CD1c-positive myeloid dendritic cell (primary cell): ENCODE data around the gene ELP1.
"Not testable (repeated sequence)": the region's sequence is repeated elsewhere in the genome, so short reads cannot be mapped to it uniquely, and the experiment has no call there.

ENCODE experiments used
- DNase-seq: peaks from one replicate; pipeline ENCODE4 v3.0.0-alpha.2; 2016; ENCODE audit errors: extremely low spot score

Gene ELP1

GRCh38 chr9:108933231-108933717 is 650 bp downstream of the ELP1 start:
- no peak for DNase-seq

GRCh38 chr9:108928386-108928785 is 5.5 kb downstream of the ELP1 start:
- DNase-seq, result no peak

- DNase-seq, result no peak
These were observed 9.5 kb downstream of the ELP1 start for GRCh38 chr9:108924466-108924865.

- no peak for DNase-seq
These were observed 12.7 kb downstream of the ELP1 start for GRCh38 chr9:108921200-108921599.

GRCh38 chr9:108920401-108920800 is 13.5 kb downstream of the ELP1 start:
- not testable (repeated sequence) for DNase-seq

GRCh38 chr9:108919517-108919916 is 14.4 kb downstream of the ELP1 start:
- DNase-seq, result no peak

- no peak for DNase-seq
These were observed 20.5 kb downstream of the ELP1 start for GRCh38 chr9:108913391-108913790.

- no peak for DNase-seq
These were observed 22.1 kb downstream of the ELP1 start for GRCh38 chr9:108911820-108912219.

GRCh38 chr9:108910914-108911313 is 23.0 kb downstream of the ELP1 start:
- no peak for DNase-seq

GRCh38 chr9:108910402-108910801 is 23.5 kb downstream of the ELP1 start:
- no peak for DNase-seq

- DNase-seq, result no peak
These were observed 28.4 kb downstream of the ELP1 start for GRCh38 chr9:108905494-108905893.

GRCh38 chr9:108904161-108904560 is 29.8 kb downstream of the ELP1 start:
- DNase-seq, result no peak

- no peak for DNase-seq
These were observed 30.4 kb downstream of the ELP1 start for GRCh38 chr9:108903420-108904103.

GRCh38 chr9:108900176-108900575 is 33.7 kb downstream of the ELP1 start:
- DNase-seq, result no peak

GRCh38 chr9:108899023-108899695 is 34.8 kb downstream of the ELP1 start:
- DNase-seq, result not testable (repeated sequence)

- DNase-seq, result no peak
These were observed 36.4 kb downstream of the ELP1 start for GRCh38 chr9:108897324-108898096.

- no peak for DNase-seq
These were observed 39.5 kb downstream of the ELP1 start for GRCh38 chr9:108894225-108894997.

- DNase-seq, result no peak
These were observed 44.3 kb downstream of the ELP1 start for GRCh38 chr9:108889649-108890067.

GRCh38 chr9:108886594-108887271 is 47.2 kb downstream of the ELP1 start:
- DNase-seq, result not testable (repeated sequence)

- DNase-seq, result no peak
These were observed 48.1 kb downstream of the ELP1 start for GRCh38 chr9:108885643-108886348.

GRCh38 chr9:108884701-108885100 is 49.2 kb downstream of the ELP1 start:
- DNase-seq, result no peak
